ENCODE results near the gene CDX2. TPM values are rescaled to one million over a fixed set of nuclear protein-coding genes. Genes with fewer than 3 reads are reported as not detected.

CDX2 gene
- total and polyA plus RNA-seq, 9 of the 15 experiments (the other 6 are each of a cell fraction or from before 2014, with no cell fraction given) = 0.04 TPM; not detected in 8

DNA sequence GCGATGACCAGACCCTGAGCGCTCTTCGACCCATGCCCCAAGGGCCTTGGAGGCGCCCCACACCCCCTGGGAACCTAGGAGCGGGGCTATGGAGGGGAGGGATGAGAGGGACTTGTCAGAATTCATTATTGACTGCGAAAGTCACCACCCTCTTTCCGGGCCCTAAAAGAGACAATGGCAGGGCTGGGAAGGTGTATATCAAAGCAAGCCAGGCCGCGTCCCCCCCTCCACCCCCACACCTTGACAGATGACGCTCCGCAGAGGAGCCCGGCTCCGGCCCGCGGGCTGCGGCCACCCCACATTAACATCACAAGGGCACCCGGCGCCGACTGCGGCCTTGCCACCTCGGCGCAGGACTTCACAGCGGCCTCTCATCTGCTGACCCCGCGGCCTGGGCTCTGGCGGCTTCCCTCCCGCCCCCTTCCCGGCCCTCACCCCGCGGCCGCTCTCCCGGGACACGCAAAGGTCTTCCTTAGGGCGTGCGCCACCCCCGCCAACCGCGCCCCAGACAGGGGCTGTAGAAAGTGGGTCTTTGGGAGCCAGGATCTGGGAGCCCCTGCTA is 2.4 kb downstream of the CDX2 start (continued):
- TF ChIP-seq, protein P1, sequence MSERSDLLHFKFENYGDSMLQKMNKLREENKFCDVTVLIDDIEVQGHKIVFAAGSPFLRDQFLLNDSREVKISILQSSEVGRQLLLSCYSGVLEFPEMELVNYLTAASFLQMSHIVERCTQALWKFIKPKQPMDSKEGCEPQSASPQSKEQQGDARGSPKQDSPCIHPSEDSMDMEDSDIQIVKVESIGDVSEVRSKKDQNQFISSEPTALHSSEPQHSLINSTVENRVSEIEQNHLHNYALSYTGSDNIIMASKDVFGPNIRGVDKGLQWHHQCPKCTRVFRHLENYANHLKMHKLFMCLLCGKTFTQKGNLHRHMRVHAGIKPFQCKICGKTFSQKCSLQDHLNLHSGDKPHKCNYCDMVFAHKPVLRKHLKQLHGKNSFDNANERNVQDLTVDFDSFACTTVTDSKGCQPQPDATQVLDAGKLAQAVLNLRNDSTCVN (CRISPR knock-in tag; IDR thresholded peaks at IDR 0.05) = no peak
- TF ChIP-seq PTTG1 (tag; IDR thresholded peaks at IDR 0.05; ENCODE audit: low read depth) = no peak
- no peak for TF ChIP-seq TBP (optimal IDR thresholded peaks at IDR 0.05; ENCODE audit: low read depth, low read length)
- TF ChIP-seq EZH2 (IDR thresholded peaks at IDR 0.05; ENCODE audit: borderline replicate concordance, low read depth, low read length) = no peak
- TF ChIP-seq HDAC2 (IDR thresholded peaks at IDR 0.05) = no peak
- TF ChIP-seq, protein P2, sequence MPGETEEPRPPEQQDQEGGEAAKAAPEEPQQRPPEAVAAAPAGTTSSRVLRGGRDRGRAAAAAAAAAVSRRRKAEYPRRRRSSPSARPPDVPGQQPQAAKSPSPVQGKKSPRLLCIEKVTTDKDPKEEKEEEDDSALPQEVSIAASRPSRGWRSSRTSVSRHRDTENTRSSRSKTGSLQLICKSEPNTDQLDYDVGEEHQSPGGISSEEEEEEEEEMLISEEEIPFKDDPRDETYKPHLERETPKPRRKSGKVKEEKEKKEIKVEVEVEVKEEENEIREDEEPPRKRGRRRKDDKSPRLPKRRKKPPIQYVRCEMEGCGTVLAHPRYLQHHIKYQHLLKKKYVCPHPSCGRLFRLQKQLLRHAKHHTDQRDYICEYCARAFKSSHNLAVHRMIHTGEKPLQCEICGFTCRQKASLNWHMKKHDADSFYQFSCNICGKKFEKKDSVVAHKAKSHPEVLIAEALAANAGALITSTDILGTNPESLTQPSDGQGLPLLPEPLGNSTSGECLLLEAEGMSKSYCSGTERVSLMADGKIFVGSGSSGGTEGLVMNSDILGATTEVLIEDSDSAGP (CRISPR knock-in tag; IDR thresholded peaks at IDR 0.05) = no peak
- TF ChIP-seq BDP1 (IDR thresholded peaks at IDR 0.05; ENCODE audit: insufficient read depth, insufficient read length) = no peak
- no peak for TF ChIP-seq SIN3B (IDR thresholded peaks at IDR 0.05; ENCODE audit: low read depth)

Measured in K562 (cell line).